Neural crest cell (in vitro differentiated cells): Measurements from ENCODE around the gene E4F1. TPM values are rescaled to one million over a fixed set of nuclear protein-coding genes. Genes with fewer than 3 reads are reported as not detected.

Experiments used
- DNase-seq: peaks from one replicate; pipeline ENCODE4 v3.0.0; 2021; ENCODE audit warnings: low read depth, mixed read lengths, low spot score
- H3K27ac Mint-ChIP-seq: one replicate; pipeline ENCODE4 v1.8.0; 2021; ENCODE audit warnings: mild to moderate bottlenecking, mixed read lengths; ENCODE audit not compliant: unreplicated experiment
- H3K27me3 Mint-ChIP-seq: 2 replicates; pipeline ENCODE4 v1.8.0; 2021; ENCODE audit warnings: low read depth, mild to moderate bottlenecking, mixed read lengths
- H3K36me3 Mint-ChIP-seq: 2 replicates; pipeline ENCODE4 v1.8.0; 2021; ENCODE audit warnings: low read depth, mild to moderate bottlenecking, mixed read lengths
- H3K4me1 Mint-ChIP-seq: 2 replicates; pipeline ENCODE4 v1.8.0; 2021; ENCODE audit warnings: mixed read lengths
- H3K4me3 Mint-ChIP-seq: one replicate; pipeline ENCODE4 v1.8.0; 2021; ENCODE audit warnings: mild to moderate bottlenecking, mixed read lengths
- H3K9me3 Mint-ChIP-seq: 2 replicates; pipeline ENCODE4 v1.8.0; 2021; ENCODE audit warnings: mixed read lengths
- total RNA-seq: library from RNA; stranded (reverse); gene quantifications from 2 replicates; pipeline ENCODE4 v1.2.1, GENCODE V29; 2021
- TF ChIP-seq, protein P1 (sequence below): fragments of 200-600 bp; sonication (generic); conservative IDR thresholded peaks from 2 replicates; pipeline ENCODE4 v1.5.0; 2021; ENCODE audit warnings: antibody characterized with exemption, mild to moderate bottlenecking

Gene E4F1
- total RNA-seq, 1 donor from 2014 or later = 38.9 TPM

DNA sequence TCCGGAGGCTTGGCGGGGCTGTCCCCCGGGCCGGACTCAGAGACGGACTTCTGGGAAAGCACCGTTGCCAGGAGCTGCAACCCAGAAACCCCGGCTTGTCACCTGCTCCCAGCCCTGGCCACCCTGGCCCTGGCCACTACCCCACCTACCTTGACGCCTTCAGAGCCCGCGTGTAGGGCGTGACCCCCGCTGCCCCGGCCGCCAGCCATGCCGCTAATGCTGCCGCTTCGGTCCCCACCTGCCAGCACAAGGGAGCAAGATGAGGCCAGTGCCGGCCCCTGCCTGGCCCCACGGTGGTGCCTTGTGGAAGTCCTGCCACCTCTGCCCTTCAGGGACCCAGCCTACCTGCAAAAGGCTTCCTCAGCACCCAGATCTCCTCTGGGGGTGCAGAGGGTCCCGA is 38.4 kb upstream of the E4F1 start:
- Mint-ChIP-seq H3K36me3 (peaks cover 3% of the 10 kb centered on the region), H3K4me1 (no peaks in the 10 kb centered on the region), H3K9me3 (no peaks in the 10 kb centered on the region), H3K27me3 (no peaks in the 10 kb centered on the region), H3K27ac (no peak overlapping the region), H3K4me3 (no peak overlapping the region)
- TF ChIP-seq, protein P1, sequence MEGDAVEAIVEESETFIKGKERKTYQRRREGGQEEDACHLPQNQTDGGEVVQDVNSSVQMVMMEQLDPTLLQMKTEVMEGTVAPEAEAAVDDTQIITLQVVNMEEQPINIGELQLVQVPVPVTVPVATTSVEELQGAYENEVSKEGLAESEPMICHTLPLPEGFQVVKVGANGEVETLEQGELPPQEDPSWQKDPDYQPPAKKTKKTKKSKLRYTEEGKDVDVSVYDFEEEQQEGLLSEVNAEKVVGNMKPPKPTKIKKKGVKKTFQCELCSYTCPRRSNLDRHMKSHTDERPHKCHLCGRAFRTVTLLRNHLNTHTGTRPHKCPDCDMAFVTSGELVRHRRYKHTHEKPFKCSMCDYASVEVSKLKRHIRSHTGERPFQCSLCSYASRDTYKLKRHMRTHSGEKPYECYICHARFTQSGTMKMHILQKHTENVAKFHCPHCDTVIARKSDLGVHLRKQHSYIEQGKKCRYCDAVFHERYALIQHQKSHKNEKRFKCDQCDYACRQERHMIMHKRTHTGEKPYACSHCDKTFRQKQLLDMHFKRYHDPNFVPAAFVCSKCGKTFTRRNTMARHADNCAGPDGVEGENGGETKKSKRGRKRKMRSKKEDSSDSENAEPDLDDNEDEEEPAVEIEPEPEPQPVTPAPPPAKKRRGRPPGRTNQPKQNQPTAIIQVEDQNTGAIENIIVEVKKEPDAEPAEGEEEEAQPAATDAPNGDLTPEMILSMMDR = no peak
- no peak for DNase-seq

DNA sequence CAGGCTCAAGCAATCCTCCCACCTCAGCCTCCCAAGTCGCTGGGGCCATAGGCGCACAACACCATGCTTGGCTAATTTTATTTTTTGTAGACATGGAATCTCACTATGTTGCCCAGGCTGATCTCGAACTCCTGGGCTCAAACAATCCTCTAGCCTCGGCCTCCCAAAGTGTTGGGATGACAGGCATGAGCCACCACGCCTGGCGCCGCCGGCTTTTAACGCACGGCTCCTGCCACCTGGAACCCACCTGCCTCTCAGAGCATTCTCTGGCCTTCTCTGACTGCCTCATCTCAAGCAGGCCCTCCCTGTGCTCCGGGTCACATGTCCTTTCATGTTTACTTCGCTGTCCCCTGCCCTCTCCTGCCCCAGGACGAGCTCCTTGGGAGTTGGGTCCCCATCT is 37.3 kb upstream of the E4F1 start:
- Mint-ChIP-seq H3K36me3 (peaks cover 3% of the 10 kb centered on the region), H3K4me1 (no peaks in the 10 kb centered on the region), H3K4me3 (no peak overlapping the region), H3K9me3 (no peaks in the 10 kb centered on the region), H3K27me3 (no peaks in the 10 kb centered on the region), H3K27ac (peak overlapping the region; percentile 78)
- TF ChIP-seq, protein P1 = no peak
- DNase-seq = no peak

DNA sequence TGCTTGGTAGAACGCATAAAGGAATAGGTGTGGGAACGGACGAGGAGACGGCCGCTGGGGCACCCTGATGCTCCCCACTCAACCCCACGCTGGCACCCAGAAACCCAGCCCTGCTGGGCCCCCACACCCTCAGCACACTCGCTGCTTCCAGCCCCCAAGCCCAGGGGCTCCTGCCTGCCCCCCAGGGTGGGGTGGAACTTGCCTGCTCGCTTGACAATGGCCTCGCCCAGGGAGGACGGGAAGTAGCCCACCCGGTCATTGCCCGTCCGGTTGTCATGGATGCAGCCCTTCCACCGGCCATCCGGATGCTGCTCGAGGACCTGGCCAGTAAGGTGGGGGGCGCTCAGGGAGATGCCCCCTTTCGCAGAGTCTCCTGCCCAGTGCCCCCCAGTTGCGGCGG is 36.9 kb upstream of the E4F1 start:
- TF ChIP-seq, protein P1 = no peak
- peak overlapping the region; percentile 78 for H3K27ac Mint-ChIP-seq
- H3K9me3 Mint-ChIP-seq = no peaks in the 10 kb centered on the region
- H3K4me3 Mint-ChIP-seq = no peak overlapping the region
- peaks cover 3% of the 10 kb centered on the region for H3K36me3 Mint-ChIP-seq
- H3K27me3 Mint-ChIP-seq = no peaks in the 10 kb centered on the region
- peaks cover 1% of the 10 kb centered on the region for H3K4me1 Mint-ChIP-seq
- DNase-seq = no peak

DNA sequence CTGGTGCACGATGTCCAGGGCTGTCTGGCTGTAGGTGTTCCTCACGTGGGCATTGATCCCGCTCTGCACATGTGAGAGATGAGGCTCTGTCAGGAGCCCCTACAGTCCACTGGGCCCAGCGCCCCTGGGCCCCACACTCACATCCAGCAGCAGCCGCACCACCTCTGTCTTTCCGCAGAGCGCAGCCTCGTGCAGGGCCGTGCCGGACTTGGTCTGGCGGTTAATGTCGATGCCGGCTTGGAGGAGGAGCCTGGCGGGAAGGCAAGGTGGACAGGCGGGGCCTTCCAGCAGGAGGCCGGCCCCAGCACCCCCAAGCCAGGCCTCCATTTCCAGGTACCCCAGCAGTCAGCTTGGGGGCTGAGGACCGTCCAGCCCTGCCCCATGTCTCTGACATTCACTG is 36.2 kb upstream of the E4F1 start:
- no peak for DNase-seq
- no peak overlapping the region for H3K4me3 Mint-ChIP-seq
- peaks cover 5% of the 10 kb centered on the region for H3K4me1 Mint-ChIP-seq
- no peak overlapping the region for H3K27ac Mint-ChIP-seq
- no peaks in the 10 kb centered on the region for H3K9me3 Mint-ChIP-seq
- no peaks in the 10 kb centered on the region for H3K27me3 Mint-ChIP-seq
- peaks cover 2% of the 10 kb centered on the region for H3K36me3 Mint-ChIP-seq
- TF ChIP-seq, protein P1 = no peak

DNA sequence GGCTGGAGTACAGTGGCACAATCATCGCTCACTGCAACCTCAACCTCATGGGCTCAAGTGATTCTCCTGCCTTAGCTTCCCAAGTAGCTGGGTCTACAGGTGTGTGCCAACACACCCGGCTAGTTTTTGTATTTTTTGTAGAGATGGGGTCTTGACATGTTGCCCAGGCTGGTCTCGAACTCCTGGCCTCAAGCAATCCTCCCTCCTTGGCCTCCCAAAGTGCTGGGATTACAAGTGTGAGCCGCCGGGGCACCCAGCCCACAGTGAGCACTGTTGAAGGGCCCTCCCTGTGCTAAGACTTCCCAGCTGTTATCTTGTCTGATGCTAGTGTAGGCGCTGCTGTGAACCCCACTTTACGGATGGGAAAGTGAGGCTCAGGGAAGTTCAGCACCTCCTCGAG is 35.0 kb upstream of the E4F1 start:
- TF ChIP-seq, protein P1 = no peak
- DNase-seq = no peak
- Mint-ChIP-seq H3K36me3 (no peaks in the 10 kb centered on the region), H3K9me3 (no peaks in the 10 kb centered on the region), H3K27ac (no peak overlapping the region), H3K4me3 (no peak overlapping the region), H3K4me1 (peaks cover 8% of the 10 kb centered on the region), H3K27me3 (no peaks in the 10 kb centered on the region)
